Measurements from ENCODE around the gene TTC19.

DNA sequence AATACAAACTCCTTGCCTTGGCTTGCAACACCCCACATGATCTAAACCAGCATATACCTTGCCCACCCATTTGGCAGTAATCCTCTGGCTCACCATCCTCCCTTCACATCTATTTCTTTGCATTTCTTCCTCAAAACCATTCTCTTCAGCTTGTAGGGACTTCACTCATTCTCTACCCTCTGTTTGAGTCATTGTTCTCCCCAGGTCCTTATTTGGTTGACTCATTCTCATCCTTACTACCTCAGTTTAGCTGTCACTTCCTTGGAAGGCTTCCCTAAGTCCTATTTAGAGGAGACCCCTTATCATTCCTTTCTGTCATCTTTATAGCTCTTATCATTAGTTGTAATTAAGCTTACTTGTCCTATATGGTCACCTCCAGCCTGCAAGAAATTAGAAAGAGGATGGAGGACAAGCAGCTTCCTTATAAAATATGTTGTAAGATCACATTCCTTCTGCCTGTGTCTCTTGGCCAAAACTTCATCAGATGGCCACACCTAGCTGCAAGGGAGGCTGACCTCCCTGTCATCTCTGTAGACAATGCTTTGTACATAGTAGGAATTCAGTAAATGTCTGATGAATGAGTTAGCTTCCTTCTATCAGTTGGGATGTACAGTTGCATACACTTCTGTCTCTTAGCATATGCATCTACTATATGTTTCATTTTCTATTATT is 1.7 kb downstream of the TTC19 start:
- TF ChIP-seq, protein P1, sequence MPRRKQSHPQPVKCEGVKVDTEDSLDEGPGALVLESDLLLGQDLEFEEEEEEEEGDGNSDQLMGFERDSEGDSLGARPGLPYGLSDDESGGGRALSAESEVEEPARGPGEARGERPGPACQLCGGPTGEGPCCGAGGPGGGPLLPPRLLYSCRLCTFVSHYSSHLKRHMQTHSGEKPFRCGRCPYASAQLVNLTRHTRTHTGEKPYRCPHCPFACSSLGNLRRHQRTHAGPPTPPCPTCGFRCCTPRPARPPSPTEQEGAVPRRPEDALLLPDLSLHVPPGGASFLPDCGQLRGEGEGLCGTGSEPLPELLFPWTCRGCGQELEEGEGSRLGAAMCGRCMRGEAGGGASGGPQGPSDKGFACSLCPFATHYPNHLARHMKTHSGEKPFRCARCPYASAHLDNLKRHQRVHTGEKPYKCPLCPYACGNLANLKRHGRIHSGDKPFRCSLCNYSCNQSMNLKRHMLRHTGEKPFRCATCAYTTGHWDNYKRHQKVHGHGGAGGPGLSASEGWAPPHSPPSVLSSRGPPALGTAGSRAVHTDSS (tag by site-specific recombination; IDR thresholded peaks at IDR 0.05) = no peak
- no peak for TF ChIP-seq ZNF701 (tag by site-specific recombination; IDR thresholded peaks at IDR 0.05)
- TF ChIP-seq, protein P2, sequence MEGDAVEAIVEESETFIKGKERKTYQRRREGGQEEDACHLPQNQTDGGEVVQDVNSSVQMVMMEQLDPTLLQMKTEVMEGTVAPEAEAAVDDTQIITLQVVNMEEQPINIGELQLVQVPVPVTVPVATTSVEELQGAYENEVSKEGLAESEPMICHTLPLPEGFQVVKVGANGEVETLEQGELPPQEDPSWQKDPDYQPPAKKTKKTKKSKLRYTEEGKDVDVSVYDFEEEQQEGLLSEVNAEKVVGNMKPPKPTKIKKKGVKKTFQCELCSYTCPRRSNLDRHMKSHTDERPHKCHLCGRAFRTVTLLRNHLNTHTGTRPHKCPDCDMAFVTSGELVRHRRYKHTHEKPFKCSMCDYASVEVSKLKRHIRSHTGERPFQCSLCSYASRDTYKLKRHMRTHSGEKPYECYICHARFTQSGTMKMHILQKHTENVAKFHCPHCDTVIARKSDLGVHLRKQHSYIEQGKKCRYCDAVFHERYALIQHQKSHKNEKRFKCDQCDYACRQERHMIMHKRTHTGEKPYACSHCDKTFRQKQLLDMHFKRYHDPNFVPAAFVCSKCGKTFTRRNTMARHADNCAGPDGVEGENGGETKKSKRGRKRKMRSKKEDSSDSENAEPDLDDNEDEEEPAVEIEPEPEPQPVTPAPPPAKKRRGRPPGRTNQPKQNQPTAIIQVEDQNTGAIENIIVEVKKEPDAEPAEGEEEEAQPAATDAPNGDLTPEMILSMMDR (tag by site-specific recombination; IDR thresholded peaks at IDR 0.05) = no peak
